ENCODE data around the gene AJAP1. TPM values are rescaled to one million over a fixed set of nuclear protein-coding genes. Genes with fewer than 3 reads are reported as not detected.

The AJAP1 gene
- total and polyA plus RNA-seq, 2 experiments from 2014 or later: 0.13 to 0.64 TPM

DNA sequence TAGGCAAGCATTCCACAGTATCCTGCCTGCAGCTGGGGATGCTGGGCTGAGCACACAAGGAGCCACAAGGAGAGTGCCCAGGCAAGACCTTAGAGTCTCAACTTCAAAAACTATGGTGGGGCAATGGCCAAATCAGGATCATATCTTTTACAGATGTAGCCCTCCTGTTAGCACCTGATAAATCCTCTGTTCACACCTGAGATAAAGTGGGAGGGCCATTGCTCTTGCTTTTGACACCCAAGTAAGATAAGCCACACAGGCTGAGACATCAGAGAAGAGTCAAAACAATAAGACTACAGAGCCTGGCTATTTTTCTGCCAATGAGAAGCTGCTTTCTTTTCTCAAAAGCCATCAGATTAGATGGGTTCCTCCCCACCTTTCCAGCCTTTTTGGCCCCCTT lies 148.9 kb downstream of the AJAP1 start:
- no peak for TF ChIP-seq EZH2phosphoT487 (IDR thresholded peaks at IDR 0.05; ENCODE audit: low read depth, severe bottlenecking, unreplicated experiment)
- TF ChIP-seq EZH2 (IDR thresholded peaks at IDR 0.05; ENCODE audit: borderline replicate concordance): no peak
- TF ChIP-seq, protein P1, sequence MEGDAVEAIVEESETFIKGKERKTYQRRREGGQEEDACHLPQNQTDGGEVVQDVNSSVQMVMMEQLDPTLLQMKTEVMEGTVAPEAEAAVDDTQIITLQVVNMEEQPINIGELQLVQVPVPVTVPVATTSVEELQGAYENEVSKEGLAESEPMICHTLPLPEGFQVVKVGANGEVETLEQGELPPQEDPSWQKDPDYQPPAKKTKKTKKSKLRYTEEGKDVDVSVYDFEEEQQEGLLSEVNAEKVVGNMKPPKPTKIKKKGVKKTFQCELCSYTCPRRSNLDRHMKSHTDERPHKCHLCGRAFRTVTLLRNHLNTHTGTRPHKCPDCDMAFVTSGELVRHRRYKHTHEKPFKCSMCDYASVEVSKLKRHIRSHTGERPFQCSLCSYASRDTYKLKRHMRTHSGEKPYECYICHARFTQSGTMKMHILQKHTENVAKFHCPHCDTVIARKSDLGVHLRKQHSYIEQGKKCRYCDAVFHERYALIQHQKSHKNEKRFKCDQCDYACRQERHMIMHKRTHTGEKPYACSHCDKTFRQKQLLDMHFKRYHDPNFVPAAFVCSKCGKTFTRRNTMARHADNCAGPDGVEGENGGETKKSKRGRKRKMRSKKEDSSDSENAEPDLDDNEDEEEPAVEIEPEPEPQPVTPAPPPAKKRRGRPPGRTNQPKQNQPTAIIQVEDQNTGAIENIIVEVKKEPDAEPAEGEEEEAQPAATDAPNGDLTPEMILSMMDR (IDR thresholded peaks at IDR 0.05; ENCODE audit: poor library complexity): no peak
- Histone ChIP-seq H3K79me2 (no peaks in the 10 kb centered on the region), H3K4me1 (ENCODE audit: insufficient read depth) (no peaks in the 10 kb centered on the region), H3K9me3 (ENCODE audit: low read depth) (no peaks in the 10 kb centered on the region), H3K4me3 (no peak overlapping the region), H3K4me2 (no peak overlapping the region), H3K9me2 (replicated peaks; ENCODE audit: insufficient read depth) (no peaks in the 10 kb centered on the region), H2AFZ (no peak overlapping the region), H3K36me3 (replicated peaks; ENCODE audit: insufficient read depth, low read depth) (no peaks in the 10 kb centered on the region), H3K27ac (no peak overlapping the region), H3K27me3 (no peaks in the 10 kb centered on the region), H4K20me1 (ENCODE audit: insufficient read depth, poor library complexity, severe bottlenecking) (no peaks in the 10 kb centered on the region)
- DNase-seq (ENCODE audit: low spot score): no peak

DNA sequence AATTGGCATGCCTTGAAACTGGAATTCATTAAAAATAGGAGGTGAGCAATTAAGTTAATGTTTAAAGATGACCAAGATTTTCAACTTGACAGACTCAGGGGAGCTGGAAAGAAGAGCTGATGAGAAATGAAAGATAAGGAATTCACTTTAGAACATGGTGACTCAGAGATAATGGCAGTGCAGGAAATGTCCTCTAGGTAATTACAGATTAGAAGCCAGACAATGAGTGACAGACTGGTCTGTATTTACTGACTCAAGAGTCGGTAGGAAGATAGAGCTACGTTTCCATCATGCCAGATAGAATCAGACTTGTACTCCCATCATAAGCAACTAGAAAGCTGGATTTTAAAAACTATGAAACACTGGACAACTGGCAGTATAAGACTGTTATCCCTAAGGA lies 151.6 kb downstream of the AJAP1 start:
- Histone ChIP-seq H3K4me3 (no peak overlapping the region), H3K79me2 (no peaks in the 10 kb centered on the region), H3K4me2 (no peak overlapping the region), H3K9me2 (replicated peaks; ENCODE audit: insufficient read depth) (no peaks in the 10 kb centered on the region), H4K20me1 (ENCODE audit: insufficient read depth, poor library complexity, severe bottlenecking) (no peaks in the 10 kb centered on the region), H3K27ac (no peak overlapping the region), H2AFZ (no peak overlapping the region), H3K4me1 (ENCODE audit: insufficient read depth) (no peaks in the 10 kb centered on the region), H3K27me3 (no peaks in the 10 kb centered on the region), H3K36me3 (replicated peaks; ENCODE audit: insufficient read depth, low read depth) (no peaks in the 10 kb centered on the region), H3K9me3 (ENCODE audit: low read depth) (no peaks in the 10 kb centered on the region)
- WGBS (ENCODE audit: low lambda C conversion rate, missing lambda C conversion rate): 4% methylated on average over 2 of the region's 2 CpGs
- no peak for DNase-seq (ENCODE audit: low spot score)
- TF ChIP-seq EZH2phosphoT487 (IDR thresholded peaks at IDR 0.05; ENCODE audit: low read depth, severe bottlenecking, unreplicated experiment): no peak
- TF ChIP-seq, protein P1 (IDR thresholded peaks at IDR 0.05; ENCODE audit: poor library complexity): no peak
- no peak for TF ChIP-seq EZH2 (IDR thresholded peaks at IDR 0.05; ENCODE audit: borderline replicate concordance)

DNA sequence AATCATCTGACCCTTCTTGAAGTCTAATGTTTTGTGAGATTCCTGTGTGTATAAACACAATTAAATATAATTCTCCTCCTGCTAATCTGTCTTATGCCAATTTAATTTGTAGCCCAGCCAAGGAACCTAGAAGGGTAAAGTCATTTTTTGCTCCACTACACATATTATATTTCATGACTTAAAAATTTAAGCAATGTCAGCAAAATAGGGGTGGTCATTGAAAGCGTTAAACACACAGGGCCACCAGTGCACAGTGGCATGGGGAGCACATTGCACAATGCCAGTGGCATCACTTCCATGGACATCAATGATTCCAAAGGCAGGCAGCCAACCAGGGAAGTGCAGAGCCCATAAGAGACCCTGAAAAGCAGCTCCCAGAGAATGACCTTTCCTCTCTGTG lies 166.1 kb downstream of the AJAP1 start:
- no peaks in the 10 kb centered on the region for H3K9me2 ChIP-seq (replicated peaks; ENCODE audit: insufficient read depth)
- WGBS (ENCODE audit: low lambda C conversion rate, missing lambda C conversion rate): 87% methylated on average over 1 of the region's 1 CpG
- TF ChIP-seq, protein P1 (IDR thresholded peaks at IDR 0.05; ENCODE audit: poor library complexity): no peak
- TF ChIP-seq EZH2 (IDR thresholded peaks at IDR 0.05; ENCODE audit: borderline replicate concordance) (no peak), EZH2phosphoT487 (IDR thresholded peaks at IDR 0.05; ENCODE audit: low read depth, severe bottlenecking, unreplicated experiment) (no peak)

More for the DNA sequence above, 166.1 kb downstream of the AJAP1 start:
- Histone ChIP-seq H3K9me3 (ENCODE audit: low read depth) (no peaks in the 10 kb centered on the region), H2AFZ (no peak overlapping the region), H3K4me2 (no peak overlapping the region), H4K20me1 (ENCODE audit: insufficient read depth, poor library complexity, severe bottlenecking) (no peaks in the 10 kb centered on the region), H3K4me1 (ENCODE audit: insufficient read depth) (no peaks in the 10 kb centered on the region), H3K27me3 (no peaks in the 10 kb centered on the region), H3K36me3 (replicated peaks; ENCODE audit: insufficient read depth, low read depth) (no peaks in the 10 kb centered on the region), H3K27ac (no peak overlapping the region), H3K4me3 (no peak overlapping the region), H3K79me2 (no peaks in the 10 kb centered on the region)
- DNase-seq (ENCODE audit: low spot score): no peak
